Measurements from ENCODE around the gene WDR64. TPM values are rescaled to one million over a fixed set of nuclear protein-coding genes. Genes with fewer than 3 reads are reported as not detected.

WDR64 gene
- total RNA-seq, 1 donor from 2014 or later = 0.17 TPM

DNA sequence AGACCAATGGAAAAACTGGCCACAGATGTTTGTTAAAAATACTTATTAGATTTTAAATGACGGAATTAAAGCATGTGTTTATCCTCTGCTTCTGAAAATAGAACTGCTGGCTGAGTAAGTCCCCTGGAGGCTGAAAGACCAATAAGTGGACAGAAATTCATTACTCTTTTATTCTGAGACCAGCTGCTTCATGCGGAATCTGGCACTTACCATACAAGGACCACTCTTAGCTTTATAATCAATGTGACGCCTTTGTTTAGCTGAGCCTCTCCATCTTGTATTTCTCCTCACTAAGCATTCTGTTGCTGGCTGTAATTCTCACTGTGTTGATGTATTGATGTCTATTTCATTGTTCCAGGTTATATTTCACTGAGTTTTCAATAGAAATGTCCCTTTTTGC, 189.6 kb downstream of the WDR64 start:
- Mint-ChIP-seq H3K4me3 (ENCODE audit: unreplicated experiment) (no peak overlapping the region), H3K9me3 (ENCODE audit: low read depth) (no peaks in the 10 kb centered on the region), H3K27me3 (ENCODE audit: low read depth) (no peaks in the 10 kb centered on the region), H3K4me1 (ENCODE audit: low read depth) (peaks cover 25% of the 10 kb centered on the region), H3K36me3 (ENCODE audit: low read depth) (no peaks in the 10 kb centered on the region), H3K27ac (ENCODE audit: unreplicated experiment) (no peak overlapping the region)
- TF ChIP-seq, protein P1, sequence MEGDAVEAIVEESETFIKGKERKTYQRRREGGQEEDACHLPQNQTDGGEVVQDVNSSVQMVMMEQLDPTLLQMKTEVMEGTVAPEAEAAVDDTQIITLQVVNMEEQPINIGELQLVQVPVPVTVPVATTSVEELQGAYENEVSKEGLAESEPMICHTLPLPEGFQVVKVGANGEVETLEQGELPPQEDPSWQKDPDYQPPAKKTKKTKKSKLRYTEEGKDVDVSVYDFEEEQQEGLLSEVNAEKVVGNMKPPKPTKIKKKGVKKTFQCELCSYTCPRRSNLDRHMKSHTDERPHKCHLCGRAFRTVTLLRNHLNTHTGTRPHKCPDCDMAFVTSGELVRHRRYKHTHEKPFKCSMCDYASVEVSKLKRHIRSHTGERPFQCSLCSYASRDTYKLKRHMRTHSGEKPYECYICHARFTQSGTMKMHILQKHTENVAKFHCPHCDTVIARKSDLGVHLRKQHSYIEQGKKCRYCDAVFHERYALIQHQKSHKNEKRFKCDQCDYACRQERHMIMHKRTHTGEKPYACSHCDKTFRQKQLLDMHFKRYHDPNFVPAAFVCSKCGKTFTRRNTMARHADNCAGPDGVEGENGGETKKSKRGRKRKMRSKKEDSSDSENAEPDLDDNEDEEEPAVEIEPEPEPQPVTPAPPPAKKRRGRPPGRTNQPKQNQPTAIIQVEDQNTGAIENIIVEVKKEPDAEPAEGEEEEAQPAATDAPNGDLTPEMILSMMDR (IDR thresholded peaks at IDR 0.05) = no peak
- DNase-seq (ENCODE audit: low spot score) = no peak

DNA sequence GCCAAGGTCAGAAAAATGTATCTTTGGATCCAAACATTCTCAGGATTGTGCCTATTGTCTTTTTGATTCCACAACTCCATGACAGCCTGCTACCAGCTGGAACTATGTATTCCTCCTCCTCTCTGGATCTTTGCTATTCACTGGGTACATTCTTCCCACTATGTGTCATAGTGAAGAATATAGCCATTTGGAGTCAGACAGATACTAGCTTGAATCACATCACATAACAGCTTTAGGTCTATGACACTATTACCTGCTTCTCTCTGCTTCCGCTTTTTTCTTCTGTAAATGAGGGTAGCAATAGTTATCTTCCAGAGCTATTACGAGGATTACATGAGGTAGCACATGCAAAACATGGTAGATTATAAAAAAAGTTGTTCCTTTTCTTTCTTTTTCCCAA, 190.5 kb downstream of the WDR64 start:
- TF ChIP-seq, protein P1 (IDR thresholded peaks at IDR 0.05) = no peak
- H3K27ac Mint-ChIP-seq (ENCODE audit: unreplicated experiment) = no peak overlapping the region
- H3K4me1 Mint-ChIP-seq (ENCODE audit: low read depth) = peaks cover 30% of the 10 kb centered on the region
- no peaks in the 10 kb centered on the region for H3K27me3 Mint-ChIP-seq (ENCODE audit: low read depth)
- no peaks in the 10 kb centered on the region for H3K36me3 Mint-ChIP-seq (ENCODE audit: low read depth)
- DNase-seq (ENCODE audit: low spot score) = no peak
- H3K4me3 Mint-ChIP-seq (ENCODE audit: unreplicated experiment) = no peak overlapping the region
- no peaks in the 10 kb centered on the region for H3K9me3 Mint-ChIP-seq (ENCODE audit: low read depth)

DNA sequence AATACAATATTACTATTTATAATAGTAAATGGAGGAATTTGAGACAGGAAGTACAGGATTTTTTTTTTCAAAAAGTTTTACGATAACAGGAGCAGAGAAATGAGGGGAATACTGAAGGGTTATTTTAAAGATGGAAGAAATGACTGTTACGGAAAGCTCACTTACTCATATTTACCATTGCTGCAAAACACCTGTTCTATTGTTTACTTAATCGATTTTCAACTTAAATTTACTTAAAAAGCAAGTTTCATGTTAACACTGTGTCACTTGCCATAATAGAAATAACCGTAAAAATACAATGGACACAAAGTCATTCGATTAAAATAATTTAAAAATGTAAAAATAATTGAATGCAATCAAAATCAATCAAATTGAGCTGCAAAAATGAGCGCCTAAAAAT, 192.5 kb downstream of the WDR64 start:
- Mint-ChIP-seq H3K9me3 (ENCODE audit: low read depth) (no peaks in the 10 kb centered on the region), H3K4me3 (ENCODE audit: unreplicated experiment) (no peak overlapping the region), H3K27me3 (ENCODE audit: low read depth) (no peaks in the 10 kb centered on the region), H3K4me1 (ENCODE audit: low read depth) (peaks cover 37% of the 10 kb centered on the region), H3K27ac (ENCODE audit: unreplicated experiment) (no peak overlapping the region), H3K36me3 (ENCODE audit: low read depth) (no peaks in the 10 kb centered on the region)
- DNase-seq (ENCODE audit: low spot score) = no peak
- TF ChIP-seq, protein P1 (IDR thresholded peaks at IDR 0.05) = no peak

DNA sequence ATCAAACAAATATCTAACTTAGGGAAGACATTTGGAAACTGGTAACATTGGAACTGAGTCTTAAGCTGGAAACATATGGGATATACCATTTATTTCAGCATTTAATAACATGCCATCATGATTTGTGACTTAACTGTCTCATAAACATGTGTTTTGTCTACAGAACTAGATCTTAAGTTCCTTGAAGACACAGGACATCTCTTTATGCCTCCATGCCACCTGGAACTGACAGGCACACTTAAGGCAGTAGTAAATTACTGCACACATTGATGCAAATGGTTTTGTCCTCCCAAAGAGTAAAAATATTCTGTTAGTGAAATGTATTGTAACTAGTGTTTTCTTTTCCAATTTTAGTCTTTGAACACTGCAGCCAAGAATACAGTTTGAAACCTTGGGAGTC, 194.3 kb downstream of the WDR64 start:
- DNase-seq (ENCODE audit: low spot score) = no peak
- TF ChIP-seq, protein P1 (IDR thresholded peaks at IDR 0.05) = no peak
- H3K9me3 Mint-ChIP-seq (ENCODE audit: low read depth) = no peaks in the 10 kb centered on the region
- H3K27me3 Mint-ChIP-seq (ENCODE audit: low read depth) = no peaks in the 10 kb centered on the region
- H3K4me3 Mint-ChIP-seq (ENCODE audit: unreplicated experiment) = no peak overlapping the region
- H3K4me1 Mint-ChIP-seq (ENCODE audit: low read depth) = peaks cover 37% of the 10 kb centered on the region
- no peaks in the 10 kb centered on the region for H3K36me3 Mint-ChIP-seq (ENCODE audit: low read depth)
- no peak overlapping the region for H3K27ac Mint-ChIP-seq (ENCODE audit: unreplicated experiment)

DNA sequence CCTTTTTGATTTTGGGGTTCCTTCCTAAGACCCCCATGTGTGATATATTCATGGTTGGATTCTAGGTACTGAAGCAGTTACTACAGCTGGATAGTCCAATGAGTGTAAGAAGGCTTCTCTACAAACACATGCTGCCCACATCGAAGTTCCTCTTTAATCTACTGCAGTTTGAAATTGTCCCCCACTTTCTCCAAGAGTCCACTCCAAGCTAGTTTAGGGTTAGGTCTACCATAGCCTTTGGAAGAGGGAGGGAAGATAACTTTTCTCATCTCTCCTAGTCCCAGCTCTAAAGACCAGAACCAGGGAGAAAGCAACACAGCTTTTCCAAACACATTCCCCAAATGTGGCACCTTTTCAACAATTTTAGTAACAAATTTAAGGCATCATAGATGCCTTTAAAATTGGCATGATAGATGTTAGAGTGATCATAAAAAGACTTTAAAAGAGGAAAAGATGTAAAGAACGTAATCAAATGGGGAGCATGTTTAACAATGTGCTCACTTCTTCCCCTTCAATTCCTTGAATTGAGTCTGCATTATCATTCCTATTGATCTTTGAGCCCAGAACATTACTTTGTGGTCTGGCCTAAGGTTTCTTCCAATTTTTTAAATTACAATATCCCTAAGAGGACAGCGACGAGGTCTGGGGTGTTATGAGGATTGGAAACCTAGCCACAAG, 194.9 kb downstream of the WDR64 start:
- Mint-ChIP-seq H3K36me3 (ENCODE audit: low read depth) (no peaks in the 10 kb centered on the region), H3K4me3 (ENCODE audit: unreplicated experiment) (peak overlapping the region; percentile 92), H3K9me3 (ENCODE audit: low read depth) (no peaks in the 10 kb centered on the region), H3K27ac (ENCODE audit: unreplicated experiment) (no peak overlapping the region), H3K4me1 (ENCODE audit: low read depth) (peaks cover 37% of the 10 kb centered on the region), H3K27me3 (ENCODE audit: low read depth) (no peaks in the 10 kb centered on the region)
- TF ChIP-seq, protein P1 (IDR thresholded peaks at IDR 0.05) = no peak
- DNase-seq (ENCODE audit: low spot score) = no peak
